H1 (cell line): ENCODE data around the gene GMPR. TPM values are rescaled to one million over a fixed set of nuclear protein-coding genes. Genes with fewer than 3 reads are reported as not detected.

Source experiments
- polyA plus RNA-seq, 7 experiments: library from polyadenylated mRNA; depleted of rRNA in 3 of 7; stranded (reverse) in 5 of 7; unstranded in 2 of 7; fragments of >200 nt in 5 of 7; fragments of 200-250 nt in 2 of 7; gene quantifications; 1 replicate in 5 of 7; 2 replicates in 1 of 7; 4 replicates in 1 of 7; pipeline versions ENCODE4 v1.2.1 to v1.2.3, GENCODE V29; 2011 to 2013; ENCODE audit warnings: missing spikeins in 2 of 7, mixed read lengths in 2 of 7
- total RNA-seq: library from RNA; stranded (reverse); fragmentation: NEBNext Ultra II Directional; extraction: Animal tissue kit (Norgen Biotek cat#: 25700); gene quantifications from 2 replicates; pipeline ENCODE4 v1.2.1, GENCODE V29; 2021
- TF ChIP-seq, protein P1 (sequence below): fragments of 300-600 bp; sonication (generic); IDR thresholded peaks from 2 replicates; pipeline ENCODE4 v1.7.1; 2012; ENCODE audit warnings: low read length, moderate library complexity, mild to moderate bottlenecking, inconsistent platforms; ENCODE audit not compliant: insufficient replicate concordance

GMPR gene
- total and polyA plus RNA-seq, 2 of the 8 experiments (the other 6 are each of a cell fraction or from before 2014, with no cell fraction given) = 0.99 to 1.2 TPM

- TF ChIP-seq, protein P1, sequence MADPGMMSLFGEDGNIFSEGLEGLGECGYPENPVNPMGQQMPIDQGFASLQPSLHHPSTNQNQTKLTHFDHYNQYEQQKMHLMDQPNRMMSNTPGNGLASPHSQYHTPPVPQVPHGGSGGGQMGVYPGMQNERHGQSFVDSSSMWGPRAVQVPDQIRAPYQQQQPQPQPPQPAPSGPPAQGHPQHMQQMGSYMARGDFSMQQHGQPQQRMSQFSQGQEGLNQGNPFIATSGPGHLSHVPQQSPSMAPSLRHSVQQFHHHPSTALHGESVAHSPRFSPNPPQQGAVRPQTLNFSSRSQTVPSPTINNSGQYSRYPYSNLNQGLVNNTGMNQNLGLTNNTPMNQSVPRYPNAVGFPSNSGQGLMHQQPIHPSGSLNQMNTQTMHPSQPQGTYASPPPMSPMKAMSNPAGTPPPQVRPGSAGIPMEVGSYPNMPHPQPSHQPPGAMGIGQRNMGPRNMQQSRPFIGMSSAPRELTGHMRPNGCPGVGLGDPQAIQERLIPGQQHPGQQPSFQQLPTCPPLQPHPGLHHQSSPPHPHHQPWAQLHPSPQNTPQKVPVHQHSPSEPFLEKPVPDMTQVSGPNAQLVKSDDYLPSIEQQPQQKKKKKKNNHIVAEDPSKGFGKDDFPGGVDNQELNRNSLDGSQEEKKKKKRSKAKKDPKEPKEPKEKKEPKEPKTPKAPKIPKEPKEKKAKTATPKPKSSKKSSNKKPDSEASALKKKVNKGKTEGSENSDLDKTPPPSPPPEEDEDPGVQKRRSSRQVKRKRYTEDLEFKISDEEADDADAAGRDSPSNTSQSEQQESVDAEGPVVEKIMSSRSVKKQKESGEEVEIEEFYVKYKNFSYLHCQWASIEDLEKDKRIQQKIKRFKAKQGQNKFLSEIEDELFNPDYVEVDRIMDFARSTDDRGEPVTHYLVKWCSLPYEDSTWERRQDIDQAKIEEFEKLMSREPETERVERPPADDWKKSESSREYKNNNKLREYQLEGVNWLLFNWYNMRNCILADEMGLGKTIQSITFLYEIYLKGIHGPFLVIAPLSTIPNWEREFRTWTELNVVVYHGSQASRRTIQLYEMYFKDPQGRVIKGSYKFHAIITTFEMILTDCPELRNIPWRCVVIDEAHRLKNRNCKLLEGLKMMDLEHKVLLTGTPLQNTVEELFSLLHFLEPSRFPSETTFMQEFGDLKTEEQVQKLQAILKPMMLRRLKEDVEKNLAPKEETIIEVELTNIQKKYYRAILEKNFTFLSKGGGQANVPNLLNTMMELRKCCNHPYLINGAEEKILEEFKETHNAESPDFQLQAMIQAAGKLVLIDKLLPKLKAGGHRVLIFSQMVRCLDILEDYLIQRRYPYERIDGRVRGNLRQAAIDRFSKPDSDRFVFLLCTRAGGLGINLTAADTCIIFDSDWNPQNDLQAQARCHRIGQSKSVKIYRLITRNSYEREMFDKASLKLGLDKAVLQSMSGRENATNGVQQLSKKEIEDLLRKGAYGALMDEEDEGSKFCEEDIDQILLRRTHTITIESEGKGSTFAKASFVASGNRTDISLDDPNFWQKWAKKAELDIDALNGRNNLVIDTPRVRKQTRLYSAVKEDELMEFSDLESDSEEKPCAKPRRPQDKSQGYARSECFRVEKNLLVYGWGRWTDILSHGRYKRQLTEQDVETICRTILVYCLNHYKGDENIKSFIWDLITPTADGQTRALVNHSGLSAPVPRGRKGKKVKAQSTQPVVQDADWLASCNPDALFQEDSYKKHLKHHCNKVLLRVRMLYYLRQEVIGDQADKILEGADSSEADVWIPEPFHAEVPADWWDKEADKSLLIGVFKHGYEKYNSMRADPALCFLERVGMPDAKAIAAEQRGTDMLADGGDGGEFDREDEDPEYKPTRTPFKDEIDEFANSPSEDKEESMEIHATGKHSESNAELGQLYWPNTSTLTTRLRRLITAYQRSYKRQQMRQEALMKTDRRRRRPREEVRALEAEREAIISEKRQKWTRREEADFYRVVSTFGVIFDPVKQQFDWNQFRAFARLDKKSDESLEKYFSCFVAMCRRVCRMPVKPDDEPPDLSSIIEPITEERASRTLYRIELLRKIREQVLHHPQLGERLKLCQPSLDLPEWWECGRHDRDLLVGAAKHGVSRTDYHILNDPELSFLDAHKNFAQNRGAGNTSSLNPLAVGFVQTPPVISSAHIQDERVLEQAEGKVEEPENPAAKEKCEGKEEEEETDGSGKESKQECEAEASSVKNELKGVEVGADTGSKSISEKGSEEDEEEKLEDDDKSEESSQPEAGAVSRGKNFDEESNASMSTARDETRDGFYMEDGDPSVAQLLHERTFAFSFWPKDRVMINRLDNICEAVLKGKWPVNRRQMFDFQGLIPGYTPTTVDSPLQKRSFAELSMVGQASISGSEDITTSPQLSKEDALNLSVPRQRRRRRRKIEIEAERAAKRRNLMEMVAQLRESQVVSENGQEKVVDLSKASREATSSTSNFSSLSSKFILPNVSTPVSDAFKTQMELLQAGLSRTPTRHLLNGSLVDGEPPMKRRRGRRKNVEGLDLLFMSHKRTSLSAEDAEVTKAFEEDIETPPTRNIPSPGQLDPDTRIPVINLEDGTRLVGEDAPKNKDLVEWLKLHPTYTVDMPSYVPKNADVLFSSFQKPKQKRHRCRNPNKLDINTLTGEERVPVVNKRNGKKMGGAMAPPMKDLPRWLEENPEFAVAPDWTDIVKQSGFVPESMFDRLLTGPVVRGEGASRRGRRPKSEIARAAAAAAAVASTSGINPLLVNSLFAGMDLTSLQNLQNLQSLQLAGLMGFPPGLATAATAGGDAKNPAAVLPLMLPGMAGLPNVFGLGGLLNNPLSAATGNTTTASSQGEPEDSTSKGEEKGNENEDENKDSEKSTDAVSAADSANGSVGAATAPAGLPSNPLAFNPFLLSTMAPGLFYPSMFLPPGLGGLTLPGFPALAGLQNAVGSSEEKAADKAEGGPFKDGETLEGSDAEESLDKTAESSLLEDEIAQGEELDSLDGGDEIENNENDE = no peak
Measured at GRCh38 chr6:16334671-16335070, 96.3 kb downstream of the GMPR start (continued).
